WTC11 (cell line): ENCODE results near the gene TFAP2D. TPM values are rescaled to one million over a fixed set of nuclear protein-coding genes. Genes with fewer than 3 reads are reported as not detected.
A peak's percentile ranks its signal among the peaks of the same experiment; 100 is the strongest.

Source experiments
- ATAC-seq: fragments of 200-7000 bp; cut with Tn5 transposase; 2 replicates; pipeline ENCODE4 v1.10.0; 2021; ENCODE audit warnings: mild to moderate bottlenecking, moderate library complexity
- CTCF ChIA-PET: fragments of 300-600 bp; sonication (Branson Sonifier 250); formaldehyde crosslinking; loops from one replicate; lab custom pipeline; 2021; ENCODE audit warnings: antibody characterized with exemption; lab: Charles Lee
- POLR2A ChIA-PET: fragments of 350-600 bp; sonication (Branson Sonifier 250); formaldehyde crosslinking; loops from one replicate; lab custom pipeline; 2021; ENCODE audit warnings: antibody characterized with exemption; lab: Charles Lee
- DNase-seq: peaks from one replicate; pipeline ENCODE4 v3.0.0; 2021; ENCODE audit warnings: low spot score
- H3K27ac Mint-ChIP-seq: 2 replicates; pipeline ENCODE4 v1.8.0; 2021; ENCODE audit warnings: mixed read lengths
- H3K27me3 Mint-ChIP-seq: 2 replicates; pipeline ENCODE4 v1.8.0; 2021; ENCODE audit warnings: low read depth, mild to moderate bottlenecking, moderate library complexity, mixed read lengths
- H3K36me3 Mint-ChIP-seq: 2 replicates; pipeline ENCODE4 v1.8.0; 2021; ENCODE audit warnings: mixed read lengths
- H3K4me1 Mint-ChIP-seq: 2 replicates; pipeline ENCODE4 v1.8.0; 2022; ENCODE audit warnings: mixed read lengths
- H3K4me3 Mint-ChIP-seq: 2 replicates; pipeline ENCODE4 v1.8.0; 2021; ENCODE audit warnings: mild to moderate bottlenecking, moderate library complexity, mixed read lengths
- H3K9me3 Mint-ChIP-seq: 2 replicates; pipeline ENCODE4 v1.8.0; 2021; ENCODE audit warnings: mixed read lengths
- ATF1 ChIP-seq: sonication (generic); formaldehyde crosslinking; IDR thresholded peaks from 2 replicates; pipeline ENCODE4 v1.8.1; 2023; ENCODE audit warnings: mild to moderate bottlenecking, moderate library complexity, missing genetic modification reagents
- ATF2 ChIP-seq: sonication (generic); formaldehyde crosslinking; IDR thresholded peaks from 2 replicates; pipeline ENCODE4 v1.8.1; 2022; ENCODE audit warnings: low read depth, missing genetic modification reagents, borderline replicate concordance
- CBFB ChIP-seq: sonication (generic); formaldehyde crosslinking; IDR thresholded peaks from 2 replicates; pipeline ENCODE4 v1.8.1; 2022; ENCODE audit warnings: mild to moderate bottlenecking, low read depth, missing genetic modification reagents
- CDX4 ChIP-seq: fragments of 250-450 bp; sonication (Bioruptor Pico); IDR thresholded peaks from 2 replicates; pipeline ENCODE4 v1.9.0; 2021; ENCODE audit warnings: moderate library complexity, mild to moderate bottlenecking, inconsistent platforms, borderline replicate concordance
- CREM ChIP-seq: sonication (generic); formaldehyde crosslinking; IDR thresholded peaks from 2 replicates; pipeline ENCODE4 v1.8.1; 2022; ENCODE audit warnings: mild to moderate bottlenecking, missing genetic modification reagents, moderate library complexity
- ETV6 ChIP-seq: sonication (generic); formaldehyde crosslinking; IDR thresholded peaks from 2 replicates; pipeline ENCODE4 v1.8.1; 2022; ENCODE audit warnings: mild to moderate bottlenecking, missing genetic modification reagents
- FOXP4 ChIP-seq: sonication (generic); formaldehyde crosslinking; IDR thresholded peaks from 2 replicates; pipeline ENCODE4 v1.8.0; 2022; ENCODE audit warnings: mild to moderate bottlenecking, missing genetic modification reagents
- GABPB1 ChIP-seq: sonication (generic); formaldehyde crosslinking; IDR thresholded peaks from 2 replicates; pipeline ENCODE4 v1.8.1; 2023; ENCODE audit warnings: mild to moderate bottlenecking, missing genetic modification reagents
- IRF2 ChIP-seq: sonication (generic); formaldehyde crosslinking; IDR thresholded peaks from 2 replicates; pipeline ENCODE4 v1.8.0; 2022; ENCODE audit warnings: low read depth, missing genetic modification reagents, borderline replicate concordance
- JUN ChIP-seq: sonication (generic); formaldehyde crosslinking; IDR thresholded peaks from 2 replicates; pipeline ENCODE4 v1.8.0; 2023; ENCODE audit warnings: mild to moderate bottlenecking, missing genetic modification reagents
- KAT7 ChIP-seq: sonication (generic); formaldehyde crosslinking; IDR thresholded peaks from 2 replicates; pipeline ENCODE4 v1.8.1; 2023; ENCODE audit warnings: missing genetic modification reagents, mild to moderate bottlenecking, borderline replicate concordance
- MYBL2 ChIP-seq: sonication (generic); formaldehyde crosslinking; IDR thresholded peaks from 2 replicates; pipeline ENCODE4 v1.8.1; 2023; ENCODE audit warnings: mild to moderate bottlenecking, moderate library complexity, missing genetic modification reagents
- NFE2L1 ChIP-seq: sonication (generic); formaldehyde crosslinking; IDR thresholded peaks from 2 replicates; pipeline ENCODE4 v1.8.1; 2023; ENCODE audit warnings: missing genetic modification reagents
- NR1H2 ChIP-seq: sonication (generic); formaldehyde crosslinking; IDR thresholded peaks from 2 replicates; pipeline ENCODE4 v1.9.0; 2021; ENCODE audit warnings: mild to moderate bottlenecking, moderate library complexity, missing genetic modification reagents
- NR2C2 ChIP-seq: sonication (generic); formaldehyde crosslinking; IDR thresholded peaks from 2 replicates; pipeline ENCODE4 v1.8.0; 2022; ENCODE audit warnings: mild to moderate bottlenecking, missing genetic modification reagents
- NR3C1 ChIP-seq: sonication (generic); formaldehyde crosslinking; conservative IDR thresholded peaks from 2 replicates; pipeline ENCODE4 v1.8.1; 2023; ENCODE audit warnings: low read depth, mild to moderate bottlenecking, missing genetic modification reagents
- OVOL2 ChIP-seq: fragments of 250-450 bp; sonication (Bioruptor Pico); IDR thresholded peaks from 2 replicates; pipeline ENCODE4 v1.9.0; 2021; ENCODE audit warnings: mild to moderate bottlenecking, borderline replicate concordance
- RELA ChIP-seq: sonication (generic); formaldehyde crosslinking; IDR thresholded peaks from 2 replicates; pipeline ENCODE4 v1.8.1; 2022; ENCODE audit warnings: missing genetic modification reagents, mild to moderate bottlenecking, borderline replicate concordance
- SMAD3 ChIP-seq: sonication (generic); formaldehyde crosslinking; IDR thresholded peaks from 2 replicates; pipeline ENCODE4 v1.8.0; 2022; ENCODE audit warnings: missing genetic modification reagents, mild to moderate bottlenecking, borderline replicate concordance
- SOX15 ChIP-seq: fragments of 250-450 bp; sonication (Bioruptor Pico); IDR thresholded peaks from 2 replicates; pipeline ENCODE4 v1.9.0; 2021; ENCODE audit warnings: mild to moderate bottlenecking
- SP1 ChIP-seq: sonication (generic); formaldehyde crosslinking; conservative IDR thresholded peaks from 2 replicates; pipeline ENCODE4 v1.8.1; 2022; ENCODE audit warnings: missing genetic modification reagents
- STAT6 ChIP-seq: sonication (generic); formaldehyde crosslinking; conservative IDR thresholded peaks from 2 replicates; pipeline ENCODE4 v1.8.1; 2023; ENCODE audit warnings: mild to moderate bottlenecking, low read depth, missing genetic modification reagents, moderate library complexity
- TEAD1 ChIP-seq: sonication (generic); formaldehyde crosslinking; IDR thresholded peaks from 2 replicates; pipeline ENCODE4 v1.8.0; 2022; ENCODE audit warnings: mild to moderate bottlenecking, missing genetic modification reagents
- ZMAT4 ChIP-seq: fragments of 250-450 bp; sonication (Bioruptor Pico); IDR thresholded peaks from 2 replicates; pipeline ENCODE4 v1.9.0; 2021; ENCODE audit warnings: mild to moderate bottlenecking
- ZNF138 ChIP-seq: sonication (generic); formaldehyde crosslinking; conservative IDR thresholded peaks from 2 replicates; pipeline ENCODE4 v1.8.1; 2022; ENCODE audit warnings: mild to moderate bottlenecking, moderate library complexity, missing genetic modification reagents
- ZNF423 ChIP-seq: fragments of 250-450 bp; sonication (Bioruptor Pico); IDR thresholded peaks from 2 replicates; pipeline ENCODE4 v2.1.2; 2022; ENCODE audit warnings: mild to moderate bottlenecking, moderate library complexity
- ZSCAN18 ChIP-seq: fragments of 250-450 bp; sonication (Bioruptor Pico); IDR thresholded peaks from 2 replicates; pipeline ENCODE4 v2.1.2; 2022; ENCODE audit warnings: mild to moderate bottlenecking, moderate library complexity
- total RNA-seq: library from RNA; stranded (reverse); gene quantifications from 3 replicates; pipeline ENCODE4 v1.2.3, GENCODE V29; 2021

TFAP2D gene
- total RNA-seq, 1 experiment from 2014 or later = not detected

GRCh38 chr6:50720623-50721022, 7.3 kb downstream of the TFAP2D start:
- Mint-ChIP-seq H3K27ac (no peak overlapping the region), H3K9me3 (no peaks in the 10 kb centered on the region), H3K36me3 (no peaks in the 10 kb centered on the region), H3K4me1 (peaks cover 63% of the 10 kb centered on the region), H3K27me3 (peaks cover 100% of the 10 kb centered on the region), H3K4me3 (no peak overlapping the region)
- peak; percentile 69 for DNase-seq
- ChIA-PET CTCF (no interaction called here), POLR2A (no interaction called here)
- ATAC-seq = peak; percentile 49
- TF ChIP-seq NR1H2 (CRISPR knock-in tag) (no peak), TEAD1 (CRISPR knock-in tag) (no peak; the same call in 1 of the 2 replicates), IRF2 (CRISPR knock-in tag) (no peak), ZMAT4 (no peak), ZSCAN18 (CRISPR knock-in tag) (no peak), SOX15 (CRISPR knock-in tag) (no peak), CBFB (CRISPR knock-in tag) (no peak), ETV6 (no peak), NR2C2 (CRISPR knock-in tag) (no peak), CDX4 (CRISPR knock-in tag) (no peak), FOXP4 (CRISPR knock-in tag) (no peak), ATF1 (CRISPR knock-in tag) (no peak), SP1 (CRISPR knock-in tag) (no peak), ATF2 (CRISPR knock-in tag) (no peak)

- Mint-ChIP-seq H3K4me1 (peaks cover 51% of the 10 kb centered on the region), H3K27ac (no peak overlapping the region), H3K27me3 (peaks cover 100% of the 10 kb centered on the region), H3K36me3 (no peaks in the 10 kb centered on the region), H3K9me3 (no peaks in the 10 kb centered on the region), H3K4me3 (no peak overlapping the region)
- DNase-seq (no peak), ATAC-seq (no peak)
- POLR2A ChIA-PET = no interaction called here
- CTCF ChIA-PET = no interaction called here
- TF ChIP-seq JUN (CRISPR knock-in tag) (no peak), STAT6 (CRISPR knock-in tag) (no peak), CREM (CRISPR knock-in tag) (no peak), ZNF423 (no peak), GABPB1 (CRISPR knock-in tag) (no peak), ZNF138 (CRISPR knock-in tag) (no peak), ZMAT4 (no peak), SMAD3 (CRISPR knock-in tag) (no peak), NR3C1 (CRISPR knock-in tag) (no peak), NR1H2 (CRISPR knock-in tag) (no peak), MYBL2 (no peak), RELA (CRISPR knock-in tag) (no peak), ATF1 (CRISPR knock-in tag) (no peak), KAT7 (CRISPR knock-in tag) (no peak), OVOL2 (CRISPR knock-in tag) (no peak), NFE2L1 (CRISPR knock-in tag) (no peak)
Observed at GRCh38 chr6:50721978-50722377, 8.7 kb downstream of the TFAP2D start.
